UCSD-AML1 (cell line): Measurements from ENCODE around the gene SIRT2.
"Not testable (repeated sequence)": the region's sequence is repeated elsewhere in the genome, so short reads cannot be mapped to it uniquely, and the experiment has no call there.

Experiments
- DNase-seq: peaks from one replicate; lab custom pipeline; 2025; ENCODE audit not compliant: unreplicated experiment; lab: John Stamatoyannopoulos, UW

SIRT2 gene

DNA sequence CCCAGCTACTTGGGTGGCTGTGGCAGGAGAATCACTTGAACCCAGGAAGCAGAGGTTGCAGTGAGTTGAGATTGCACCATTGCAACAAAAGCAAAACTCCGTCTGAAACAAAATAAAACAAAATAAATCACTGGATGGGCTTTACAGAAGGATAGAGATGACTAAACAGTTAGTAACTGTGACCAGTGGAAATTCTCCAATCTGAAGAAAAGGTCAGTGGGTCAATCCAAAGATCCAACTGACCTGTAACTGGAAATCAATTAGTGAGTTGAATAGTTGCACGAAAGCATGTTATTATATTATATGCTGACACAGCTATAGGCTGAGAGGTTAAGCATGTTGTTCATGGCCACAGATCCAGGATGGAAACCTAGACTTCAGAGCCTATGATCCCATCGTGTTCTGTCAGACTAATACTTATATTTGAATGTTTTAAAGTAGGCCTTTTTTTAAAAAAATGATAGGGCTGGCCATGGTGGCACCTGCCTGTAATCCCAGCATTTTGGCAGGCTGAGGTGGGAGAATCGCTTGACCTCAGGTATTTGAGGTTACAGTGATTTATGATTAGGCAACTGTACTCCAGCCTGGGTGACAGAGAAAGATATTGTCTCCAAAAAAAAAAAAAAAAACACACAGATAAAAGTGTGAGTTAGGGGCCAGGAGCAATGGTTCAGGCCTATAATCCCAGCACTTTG, 69.2 kb downstream of the SIRT2 start:
- no peak for DNase-seq

DNA sequence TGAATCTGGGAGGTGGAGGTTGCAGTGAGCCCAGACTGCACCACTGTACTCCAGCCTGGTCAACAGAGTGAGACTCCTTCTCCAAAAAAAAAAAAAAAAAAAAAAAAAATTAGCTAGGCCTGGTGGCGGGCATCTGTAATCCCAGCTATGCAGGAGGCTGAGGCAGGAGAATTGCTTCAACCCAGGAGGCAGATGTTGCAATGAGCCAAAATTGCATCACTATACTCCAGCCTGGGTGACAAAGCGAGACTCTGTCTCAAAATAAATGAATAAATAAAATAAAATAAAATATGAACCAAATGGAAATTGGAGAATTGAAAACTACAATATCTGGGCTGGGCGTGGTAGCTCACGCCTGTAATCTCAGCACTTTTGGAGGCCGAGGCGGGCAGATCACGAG, 70.2 kb downstream of the SIRT2 start:
- not testable (repeated sequence) for DNase-seq
